K562 (cell line): ENCODE results near the gene QRICH1. TPM values are rescaled to one million over a fixed set of nuclear protein-coding genes. Genes with fewer than 3 reads are reported as not detected.

ENCODE experiments used
- ATAC-seq: fragments of 200-7000 bp; cut with Tn5 transposase; 3 replicates; pipeline ENCODE4 v1.9.1; 2020; ENCODE audit warnings: moderate library complexity
- BruUV-seq: library from RNA; stranded (reverse); fragments of 400-500 nt; replicated peaks from 2 replicates; lab custom pipeline; 2021; lab: Mats Ljungman, UMichigan
- CTCF ChIA-PET: fragments of 300-600 bp; formaldehyde crosslinking; extraction: SDS; loops from one replicate; lab custom pipeline; 2021; ENCODE audit warnings: low intra/inter-chr PET ratio; lab: Yijun Ruan, JAX
- POLR2A ChIA-PET: fragments of 300-600, 350-650 bp; sonication (Branson Sonifier 250); formaldehyde crosslinking; extraction: SDS; loops from one replicate; lab custom pipeline; 2021; ENCODE audit warnings: antibody characterized with exemption, inconsistent platforms; lab: Yijun Ruan, JAX
- DNase-seq, 4 experiments: peaks; one replicate each; pipeline versions ENCODE4 v3.0.0 to v3.0.0-alpha.2; 2011 to 2018; ENCODE audit warnings: low spot score in 3 of 4, mixed read lengths in 3 of 4; ENCODE audit errors: extremely low read depth in 1 of 4
- FAIRE-seq: peaks from 2 replicates; lab custom pipeline; 2011; peaks lifted over from hg19 to GRCh38; lab: Jason Lieb, UNC
- H2AFZ ChIP-seq: 2 replicates; pipeline ENCODE4 v1.6.0; 2011; ENCODE audit warnings: low read depth, low read length, control low read depth, inconsistent platforms
- H3K27ac ChIP-seq: fragments of 200-600 bp; 3 replicates; pipeline ENCODE4 v1.8.0; 2011; ENCODE audit warnings: low read depth, mild to moderate bottlenecking, control low read depth, inconsistent platforms, low read length, moderate library complexity, mixed read lengths; ENCODE audit errors: extremely low read depth
- H3K27me3 ChIP-seq, 2 experiments: fragments of 300-600 bp in 1 of 2; 2 replicates in 1 of 2; 3 replicates in 1 of 2; pipeline versions ENCODE4 v1.6.0 to v1.8.0; 2011; ENCODE audit warnings: inconsistent platforms in 2 of 2, low read length in 2 of 2, mild to moderate bottlenecking in 1 of 2, mixed read lengths in 1 of 2, moderate library complexity in 1 of 2; ENCODE audit not compliant: control insufficient read depth in 2 of 2, insufficient read depth in 2 of 2
- H3K36me3 ChIP-seq: fragments of 300-600 bp; 3 replicates; pipeline ENCODE4 v1.8.0; 2011; ENCODE audit warnings: mild to moderate bottlenecking, low read length, inconsistent platforms; ENCODE audit not compliant: control insufficient read depth, insufficient read depth
- H3K4me1 ChIP-seq, 2 experiments: fragments of 200-600 bp in 1 of 2; replicated peaks in 1 of 2; 2 replicates in 1 of 2; 3 replicates in 1 of 2; pipeline versions ENCODE4 v1.5.1 to v1.8.0; 2011; ENCODE audit warnings: inconsistent platforms in 2 of 2, low read length in 2 of 2, mild to moderate bottlenecking in 1 of 2, mixed read lengths in 1 of 2, moderate library complexity in 1 of 2; ENCODE audit not compliant: control insufficient read depth in 2 of 2, insufficient read depth in 2 of 2
- H3K4me2 ChIP-seq: 2 replicates; pipeline ENCODE4 v1.6.1; 2011; ENCODE audit warnings: low read length, control low read depth, inconsistent platforms, mixed read lengths; ENCODE audit not compliant: insufficient read depth
- H3K4me3 ChIP-seq: fragments of 200-600 bp; sonication (generic), shearing (Covaris generic); 2 replicates; pipeline ENCODE4 v1.5.1; 2016; ENCODE audit warnings: control low read depth, inconsistent platforms
- H3K79me2 ChIP-seq: fragments of 200-600 bp; 3 replicates; pipeline ENCODE4 v1.8.0; 2011; ENCODE audit warnings: low read length, inconsistent platforms; ENCODE audit not compliant: control insufficient read depth, insufficient read depth
- H3K9ac ChIP-seq, 2 experiments: 2 replicates each; pipeline versions ENCODE4 v1.6.0 to v1.6.1; 2011; ENCODE audit warnings: low read depth in 2 of 2, low read length in 2 of 2, control low read depth in 1 of 2, inconsistent platforms in 1 of 2, mild to moderate bottlenecking in 1 of 2, mixed read lengths in 1 of 2; ENCODE audit not compliant: insufficient read depth in 1 of 2
- H3K9me1 ChIP-seq: one replicate; pipeline ENCODE4 v1.6.0; 2011; ENCODE audit warnings: inconsistent platforms, mild to moderate bottlenecking, low read length, moderate library complexity; ENCODE audit not compliant: control insufficient read depth, insufficient read depth
- H3K9me3 ChIP-seq: replicated peaks from 2 replicates; pipeline ENCODE4 v1.5.1; 2011; ENCODE audit warnings: low read depth, low read length, inconsistent platforms; ENCODE audit not compliant: control insufficient read depth, insufficient read depth
- H4K20me1 ChIP-seq: replicated peaks from 2 replicates; pipeline ENCODE4 v1.6.1; 2011; ENCODE audit warnings: low read length, inconsistent platforms, mixed read lengths; ENCODE audit not compliant: control insufficient read depth, insufficient read depth
- BHLHE40 ChIP-seq: IDR thresholded peaks from 2 replicates; pipeline ENCODE4 v1.6.1; 2011; ENCODE audit warnings: low read length, improper control_type of control experiment
- E2F3 ChIP-seq: fragments of 250-450 bp; sonication (Bioruptor Pico); IDR thresholded peaks from 2 replicates; pipeline ENCODE4 v1.4.0; 2020; ENCODE audit warnings: mild to moderate bottlenecking
- KAT8 ChIP-seq: fragments of 450-650 bp; IDR thresholded peaks from 2 replicates; pipeline ENCODE4 v1.6.1; 2016; ENCODE audit warnings: low read depth, mild to moderate bottlenecking
- MCM3 ChIP-seq: fragments of 450-650 bp; IDR thresholded peaks from 2 replicates; pipeline ENCODE4 v1.6.1; 2016
- POLR3A ChIP-seq: IDR thresholded peaks from 2 replicates; pipeline ENCODE4 v1.6.1; 2011; ENCODE audit warnings: borderline replicate concordance, mild to moderate bottlenecking, moderate library complexity; ENCODE audit not compliant: insufficient read length, insufficient read depth; ENCODE audit errors: extremely low read depth
- RBFOX2 ChIP-seq: fragments of 200-400 bp; formaldehyde crosslinking; IDR thresholded peaks from 2 replicates; pipeline ENCODE4 v1.6.1; 2017; ENCODE audit warnings: low read depth, mild to moderate bottlenecking, low read length, moderate library complexity
- TCF7 ChIP-seq: sonication (generic); IDR thresholded peaks from 2 replicates; pipeline ENCODE4 v1.6.1; 2016; ENCODE audit warnings: antibody characterized with exemption, borderline replicate concordance
- ZBED1 ChIP-seq: IDR thresholded peaks from 2 replicates; pipeline ENCODE4 v1.6.1; 2014
- ZNF232 ChIP-seq: sonication (generic); formaldehyde crosslinking; IDR thresholded peaks from 2 replicates; pipeline ENCODE4 v1.8.0; 2022; ENCODE audit warnings: mild to moderate bottlenecking, missing genetic modification reagents
- ZNF449 ChIP-seq: fragments of 250-450 bp; sonication (Bioruptor Pico); IDR thresholded peaks from 2 replicates; pipeline ENCODE4 v1.8.0; 2022; ENCODE audit warnings: moderate library complexity, mild to moderate bottlenecking, inconsistent platforms
- WGBS: fragments of 100-300 bp; shearing (Covaris generic); methylation state at CpG from one replicate; pipeline ENCODE4 v1.1.6; 2016; ENCODE audit warnings: low coverage, mixed read lengths; ENCODE audit not compliant: insufficient coverage; ENCODE audit errors: missing lambda C conversion rate; 5-methylcytosine and 5-hydroxymethylcytosine counted together
- in situ Hi-C: fragments of 300-500 bp; cut with MboI; formaldehyde crosslinking; loops from 4 replicates; pipeline ENCODE4 v1.15.0; 2018; ENCODE audit warnings: inconsistent platforms, mixed read lengths
- intact Hi-C: fragments of 100-400 bp; cut with micrococcal nuclease; formaldehyde crosslinking; loops from 2 replicates; pipeline ENCODE4 v1.14.2; 2022
- polyA plus RNA-seq, 8 experiments: library from polyadenylated mRNA; depleted of rRNA in 4 of 8; stranded (reverse) in 5 of 8; unstranded in 3 of 8; fragments of >200 nt; fragmentation: Nextera tagmentation in 2 of 8; fragmentation: Illumina TruSeq in 1 of 8; extraction: Ambion mirVana in 2 of 8; extraction: Trizol in 1 of 8; gene quantifications; 2 replicates each; pipeline versions ENCODE4 v1.2.1 to v1.2.3, GENCODE V29; 2011 to 2014; ENCODE audit warnings: inconsistent platforms in 1 of 8, missing spikeins in 1 of 8
- total RNA-seq, 7 experiments: library from RNA; depleted of rRNA in 6 of 7; stranded (reverse); fragments of >200 nt in 6 of 7; fragmentation: Illumina TruSeq in 2 of 7; extraction: Trizol in 2 of 7; gene quantifications; 2 replicates each; pipeline versions ENCODE4 v1.2.1 to v1.2.3, GENCODE V29; 2011 to 2021; ENCODE audit warnings: low replicate concordance in 1 of 7

Gene QRICH1
- total and polyA plus RNA-seq, 9 of the 15 experiments (the other 6 are each of a cell fraction or from before 2014, with no cell fraction given) = 20.1 to 99.2 (median 56.7) TPM

- TF ChIP-seq BHLHE40 = no peak
- no peak for TF ChIP-seq E2F3 (CRISPR knock-in tag)
- no peak for TF ChIP-seq TCF7
- TF ChIP-seq MCM3 = no peak
- no peak for TF ChIP-seq ZNF232 (CRISPR knock-in tag)
- TF ChIP-seq ZBED1 = no peak
- TF ChIP-seq POLR3A = no peak
- TF ChIP-seq KAT8 = no peak
- TF ChIP-seq, all 486 proteins: peak for 4
Measured at GRCh38 chr3:49104052-49104426, 10.2 kb upstream of the QRICH1 start (continued).

GRCh38 chr3:49100046-49100615 lies 6.3 kb upstream of the QRICH1 start:
- Histone ChIP-seq H4K20me1 (peaks cover 11% of the 10 kb centered on the region; the same call in 1 of the 2 replicates), H3K4me1 (peaks cover 19 to 33% of the 10 kb centered on the region in 2 experiments; a peak in 4 of 5 replicates), H3K27me3 (no peaks in the 10 kb centered on the region), H3K4me3 (no peak overlapping the region), H3K9me1 (peaks cover 6% of the 10 kb centered on the region), H3K27ac (no peak overlapping the region), H3K9me3 (no peaks in the 10 kb centered on the region), H2AFZ (no peak overlapping the region), H3K9ac (no peak overlapping the region), H3K4me2 (no peak overlapping the region), H3K36me3 (peaks cover 70% of the 10 kb centered on the region), H3K79me2 (peaks cover 26% of the 10 kb centered on the region)
- no peak for DNase-seq
- intact Hi-C loops = no loop called here
- no peak for TF ChIP-seq ZNF449 (CRISPR knock-in tag)
- TF ChIP-seq RBFOX2 = peak; percentile 30; the same call in 1 of the 2 replicates
- 95% methylated on average over 11 of the region's 11 CpGs for WGBS
- BruUV-seq = no TSS peak
- ChIA-PET POLR2A (interaction anchor here (0.5 kb wide), 1 partner anchor 326 kb away, joined by 3 read pairs; no protein-coding TSS in a partner anchor), CTCF (no interaction called here)
- in situ Hi-C loops = no loop called here
- no peak for ATAC-seq
- no peak for FAIRE-seq
